Measurements from ENCODE around the gene KMT2A.
"Not testable (repeated sequence)": the region's sequence is repeated elsewhere in the genome, so short reads cannot be mapped to it uniquely, and the experiment has no call there.

Gene KMT2A

GRCh38 chr11:118434553-118435289, 1.6 kb upstream of the KMT2A start:
- peak; percentile 7 to 28 (median 27) for DNase-seq (ENCODE audit: low read depth in 2 of 3, low spot score in 2 of 3)

- peak; percentile 36 to 57 (median 45) for DNase-seq (ENCODE audit: low read depth in 2 of 3, low spot score in 2 of 3)
These were observed 901 bp upstream of the KMT2A start for GRCh38 chr11:118435290-118435892.

GRCh38 chr11:118436639-118437207, 431 bp downstream of the KMT2A start:
- DNase-seq (ENCODE audit: low read depth in 2 of 3, low spot score in 2 of 3): no peak

GRCh38 chr11:118437208-118438125, 1.2 kb downstream of the KMT2A start:
- peak in 2 of 3 experiments; percentile 9 to 20 for DNase-seq (ENCODE audit: low read depth in 2 of 3, low spot score in 2 of 3)

- peak in 2 of 3 experiments; percentile 11 to 16 for DNase-seq (ENCODE audit: low read depth in 2 of 3, low spot score in 2 of 3)
These were observed 2.1 kb downstream of the KMT2A start for GRCh38 chr11:118438314-118438931.

GRCh38 chr11:118439646-118440045, 3.4 kb downstream of the KMT2A start:
- no peak for DNase-seq (ENCODE audit: low read depth in 2 of 3, low spot score in 2 of 3)

- no peak for DNase-seq (ENCODE audit: low read depth in 2 of 3, low spot score in 2 of 3)
These were observed 5.5 kb downstream of the KMT2A start for GRCh38 chr11:118441770-118442275.

GRCh38 chr11:118442301-118442700, 6.0 kb downstream of the KMT2A start:
- DNase-seq (ENCODE audit: low read depth in 2 of 3, low spot score in 2 of 3): no peak

- DNase-seq (ENCODE audit: low read depth in 2 of 3, low spot score in 2 of 3): no peak
These were observed 6.8 kb downstream of the KMT2A start for GRCh38 chr11:118442908-118443589.

GRCh38 chr11:118443590-118444218, 7.4 kb downstream of the KMT2A start:
- DNase-seq (ENCODE audit: low read depth in 2 of 3, low spot score in 2 of 3): no peak

GRCh38 chr11:118447423-118447822, 11.1 kb downstream of the KMT2A start:
- no peak for DNase-seq (ENCODE audit: low read depth in 2 of 3, low spot score in 2 of 3)

GRCh38 chr11:118448294-118448693, 12.0 kb downstream of the KMT2A start:
- no peak for DNase-seq (ENCODE audit: low read depth in 2 of 3, low spot score in 2 of 3)

GRCh38 chr11:118449316-118449918, 13.1 kb downstream of the KMT2A start:
- no peak for DNase-seq (ENCODE audit: low read depth in 2 of 3, low spot score in 2 of 3)

- no peak for DNase-seq (ENCODE audit: low read depth in 2 of 3, low spot score in 2 of 3)
These were observed 14.2 kb downstream of the KMT2A start for GRCh38 chr11:118450451-118450850.

GRCh38 chr11:118462178-118462577, 25.9 kb downstream of the KMT2A start:
- DNase-seq (ENCODE audit: low read depth in 2 of 3, low spot score in 2 of 3): no peak

GRCh38 chr11:118468968-118469367, 32.7 kb downstream of the KMT2A start:
- not testable (repeated sequence) for DNase-seq (ENCODE audit: low read depth in 2 of 3, low spot score in 2 of 3)

GRCh38 chr11:118471030-118471429, 34.7 kb downstream of the KMT2A start:
- DNase-seq (ENCODE audit: low read depth in 2 of 3, low spot score in 2 of 3): no peak

GRCh38 chr11:118473537-118473936, 37.2 kb downstream of the KMT2A start:
- no peak for DNase-seq (ENCODE audit: low read depth in 2 of 3, low spot score in 2 of 3)

GRCh38 chr11:118476676-118477075, 40.4 kb downstream of the KMT2A start:
- no peak for DNase-seq (ENCODE audit: low read depth in 2 of 3, low spot score in 2 of 3)

Data from activated CD8-positive, alpha-beta memory T cell treated with anti-CD3 and anti-CD28 coated beads for 48 hours (primary cell).